WTC11 (cell line): ENCODE data around the gene KLHL12. TPM values are rescaled to one million over a fixed set of nuclear protein-coding genes. Genes with fewer than 3 reads are reported as not detected.

Source experiments
- ATAC-seq: fragments of 200-7000 bp; cut with Tn5 transposase; 2 replicates; pipeline ENCODE4 v1.10.0; 2021; ENCODE audit warnings: mild to moderate bottlenecking, moderate library complexity
- CTCF ChIA-PET: fragments of 300-600 bp; sonication (Branson Sonifier 250); formaldehyde crosslinking; loops from one replicate; lab custom pipeline; 2021; ENCODE audit warnings: antibody characterized with exemption; lab: Charles Lee
- POLR2A ChIA-PET: fragments of 350-600 bp; sonication (Branson Sonifier 250); formaldehyde crosslinking; loops from one replicate; lab custom pipeline; 2021; ENCODE audit warnings: antibody characterized with exemption; lab: Charles Lee
- DNase-seq: peaks from one replicate; pipeline ENCODE4 v3.0.0; 2021; ENCODE audit warnings: low spot score
- H3K27ac Mint-ChIP-seq: 2 replicates; pipeline ENCODE4 v1.8.0; 2021; ENCODE audit warnings: mixed read lengths
- H3K27me3 Mint-ChIP-seq: 2 replicates; pipeline ENCODE4 v1.8.0; 2021; ENCODE audit warnings: low read depth, mild to moderate bottlenecking, moderate library complexity, mixed read lengths
- H3K36me3 Mint-ChIP-seq: 2 replicates; pipeline ENCODE4 v1.8.0; 2021; ENCODE audit warnings: mixed read lengths
- H3K4me1 Mint-ChIP-seq: 2 replicates; pipeline ENCODE4 v1.8.0; 2022; ENCODE audit warnings: mixed read lengths
- H3K4me3 Mint-ChIP-seq: 2 replicates; pipeline ENCODE4 v1.8.0; 2021; ENCODE audit warnings: mild to moderate bottlenecking, moderate library complexity, mixed read lengths
- H3K9me3 Mint-ChIP-seq: 2 replicates; pipeline ENCODE4 v1.8.0; 2021; ENCODE audit warnings: mixed read lengths
- AFF4 ChIP-seq: sonication (generic); formaldehyde crosslinking; IDR thresholded peaks from 2 replicates; pipeline ENCODE4 v1.8.1; 2023; ENCODE audit warnings: mild to moderate bottlenecking, missing genetic modification reagents, borderline replicate concordance
- CBFB ChIP-seq: sonication (generic); formaldehyde crosslinking; IDR thresholded peaks from 2 replicates; pipeline ENCODE4 v1.8.1; 2022; ENCODE audit warnings: mild to moderate bottlenecking, low read depth, missing genetic modification reagents
- CTCF ChIP-seq: fragments of 200-600 bp; IDR thresholded peaks from 2 replicates; pipeline ENCODE4 v1.8.0; 2022; ENCODE audit warnings: antibody characterized with exemption
- EMX1 ChIP-seq: fragments of 250-450 bp; sonication (Bioruptor Pico); IDR thresholded peaks from 2 replicates; pipeline ENCODE4 v1.8.0; 2021; ENCODE audit warnings: mild to moderate bottlenecking
- ERG ChIP-seq: fragments of 250-450 bp; sonication (Bioruptor Pico); IDR thresholded peaks from 2 replicates; pipeline ENCODE4 v1.8.0; 2021; ENCODE audit warnings: mild to moderate bottlenecking
- ETV6 ChIP-seq: sonication (generic); formaldehyde crosslinking; IDR thresholded peaks from 2 replicates; pipeline ENCODE4 v1.8.1; 2022; ENCODE audit warnings: mild to moderate bottlenecking, missing genetic modification reagents
- FOXK1 ChIP-seq: sonication (generic); formaldehyde crosslinking; IDR thresholded peaks from 2 replicates; pipeline ENCODE4 v1.8.0; 2022; ENCODE audit warnings: mild to moderate bottlenecking, moderate library complexity, missing genetic modification reagents
- HMGXB4 ChIP-seq: sonication (generic); formaldehyde crosslinking; IDR thresholded peaks from 2 replicates; pipeline ENCODE4 v1.8.1; 2023; ENCODE audit warnings: mild to moderate bottlenecking, moderate library complexity, missing genetic modification reagents
- IRF2 ChIP-seq: sonication (generic); formaldehyde crosslinking; IDR thresholded peaks from 2 replicates; pipeline ENCODE4 v1.8.0; 2022; ENCODE audit warnings: low read depth, missing genetic modification reagents, borderline replicate concordance
- NFE2L1 ChIP-seq: sonication (generic); formaldehyde crosslinking; IDR thresholded peaks from 2 replicates; pipeline ENCODE4 v1.8.1; 2023; ENCODE audit warnings: missing genetic modification reagents
- NR3C1 ChIP-seq: sonication (generic); formaldehyde crosslinking; conservative IDR thresholded peaks from 2 replicates; pipeline ENCODE4 v1.8.1; 2023; ENCODE audit warnings: low read depth, mild to moderate bottlenecking, missing genetic modification reagents
- STAT6 ChIP-seq: sonication (generic); formaldehyde crosslinking; conservative IDR thresholded peaks from 2 replicates; pipeline ENCODE4 v1.8.1; 2023; ENCODE audit warnings: mild to moderate bottlenecking, low read depth, missing genetic modification reagents, moderate library complexity
- TCF7 ChIP-seq: sonication (generic); formaldehyde crosslinking; IDR thresholded peaks from 2 replicates; pipeline ENCODE4 v1.8.0; 2022; ENCODE audit warnings: mild to moderate bottlenecking, low read depth, missing genetic modification reagents, moderate library complexity
- USF1 ChIP-seq: sonication (generic); formaldehyde crosslinking; IDR thresholded peaks from 2 replicates; pipeline ENCODE4 v1.8.0; 2022; ENCODE audit warnings: mild to moderate bottlenecking, missing genetic modification reagents
- ZBTB43 ChIP-seq: sonication (generic); formaldehyde crosslinking; IDR thresholded peaks from 2 replicates; pipeline ENCODE4 v1.8.1; 2023; ENCODE audit warnings: mild to moderate bottlenecking, missing genetic modification reagents
- ZMAT4 ChIP-seq: fragments of 250-450 bp; sonication (Bioruptor Pico); IDR thresholded peaks from 2 replicates; pipeline ENCODE4 v1.9.0; 2021; ENCODE audit warnings: mild to moderate bottlenecking
- ZNF121 ChIP-seq: sonication (generic); formaldehyde crosslinking; IDR thresholded peaks from 2 replicates; pipeline ENCODE4 v1.8.0; 2023; ENCODE audit warnings: missing genetic modification reagents
- ZNF671 ChIP-seq: fragments of 250-450 bp; sonication (Bioruptor Pico); IDR thresholded peaks from 2 replicates; pipeline ENCODE4 v1.8.0; 2021; ENCODE audit warnings: mild to moderate bottlenecking
- total RNA-seq: library from RNA; stranded (reverse); gene quantifications from 3 replicates; pipeline ENCODE4 v1.2.3, GENCODE V29; 2021
- TF ChIP-seq, protein P1 (sequence below): sonication (generic); formaldehyde crosslinking; IDR thresholded peaks from 2 replicates; pipeline ENCODE4 v1.8.0; 2023; ENCODE audit warnings: missing genetic modification reagents

KLHL12 gene
- total RNA-seq, 1 experiment from 2014 or later = 29.6 TPM

- H3K27ac Mint-ChIP-seq = no peak overlapping the region
- ATAC-seq = no peak
- POLR2A ChIA-PET = interaction anchor here (0.6 kb wide), 2 partner anchors 37 to 93 kb away, joined by 4 read pairs; no protein-coding TSS in a partner anchor
- DNase-seq = no peak
- H3K9me3 Mint-ChIP-seq = no peaks in the 10 kb centered on the region
- no peaks in the 10 kb centered on the region for H3K27me3 Mint-ChIP-seq
- peaks cover 5% of the 10 kb centered on the region; the same call in 1 of the 2 replicates for H3K4me1 Mint-ChIP-seq
- peaks cover 18% of the 10 kb centered on the region for H3K36me3 Mint-ChIP-seq
- TF ChIP-seq ZNF671 (no peak), ERG (CRISPR knock-in tag) (no peak), CTCF (no peak), AFF4 (CRISPR knock-in tag) (no peak), STAT6 (no peak), TCF7 (CRISPR knock-in tag) (no peak), FOXK1 (no peak), ZBTB43 (CRISPR knock-in tag) (no peak), IRF2 (CRISPR knock-in tag) (no peak), HMGXB4 (CRISPR knock-in tag) (no peak), ZNF121 (CRISPR knock-in tag) (no peak), EMX1 (CRISPR knock-in tag) (no peak), NFE2L1 (CRISPR knock-in tag) (no peak), CBFB (CRISPR knock-in tag) (no peak), ETV6 (CRISPR knock-in tag) (no peak), USF1 (CRISPR knock-in tag) (no peak), NR3C1 (no peak), ZMAT4 (CRISPR knock-in tag) (no peak)
- TF ChIP-seq, protein P1, sequence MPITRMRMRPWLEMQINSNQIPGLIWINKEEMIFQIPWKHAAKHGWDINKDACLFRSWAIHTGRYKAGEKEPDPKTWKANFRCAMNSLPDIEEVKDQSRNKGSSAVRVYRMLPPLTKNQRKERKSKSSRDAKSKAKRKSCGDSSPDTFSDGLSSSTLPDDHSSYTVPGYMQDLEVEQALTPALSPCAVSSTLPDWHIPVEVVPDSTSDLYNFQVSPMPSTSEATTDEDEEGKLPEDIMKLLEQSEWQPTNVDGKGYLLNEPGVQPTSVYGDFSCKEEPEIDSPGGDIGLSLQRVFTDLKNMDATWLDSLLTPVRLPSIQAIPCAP (CRISPR knock-in tag) = no peak
- CTCF ChIA-PET = interaction anchor here (0.7 to 1.9 kb wide), 3 partner anchors 10 to 1021 kb away, joined by 5 to 8 read pairs (median 5); no protein-coding TSS in a partner anchor
- no peak overlapping the region for H3K4me3 Mint-ChIP-seq
Observed at GRCh38 chr1:202850593-202851362, 76.3 kb downstream of the KLHL12 start.
